HG02938 (cell line): ENCODE results near the gene MRGPRD.

Experiments used
- ATAC-seq: cut with Tn5 transposase; IDR thresholded peaks from one replicate; pipeline ENCODE4 v1.9.1; 2021; ENCODE audit warnings: mild to moderate bottlenecking, moderate library complexity; ENCODE audit not compliant: unreplicated experiment

MRGPRD gene

DNA sequence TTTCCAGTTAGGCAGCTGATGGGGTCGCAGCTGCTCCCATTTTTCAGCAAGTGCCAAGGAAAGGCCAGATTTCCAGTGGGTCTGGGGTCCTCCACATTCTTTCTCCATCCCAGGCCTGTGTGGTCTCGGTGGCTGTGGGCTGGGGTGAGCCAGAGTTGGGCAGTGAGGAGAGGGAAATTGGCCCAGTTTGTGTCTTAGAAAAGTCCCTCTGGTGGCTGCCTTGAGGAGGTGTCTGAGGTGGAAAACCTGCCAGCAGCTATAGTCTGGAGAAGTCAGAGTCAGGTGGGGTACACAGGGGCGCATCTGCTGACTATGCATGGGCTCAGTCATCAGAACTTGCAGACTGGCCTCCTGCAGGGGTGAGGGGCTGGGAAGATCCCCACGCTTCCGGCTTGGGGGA lies 30.5 kb downstream of the MRGPRD start:
- no peak for ATAC-seq

DNA sequence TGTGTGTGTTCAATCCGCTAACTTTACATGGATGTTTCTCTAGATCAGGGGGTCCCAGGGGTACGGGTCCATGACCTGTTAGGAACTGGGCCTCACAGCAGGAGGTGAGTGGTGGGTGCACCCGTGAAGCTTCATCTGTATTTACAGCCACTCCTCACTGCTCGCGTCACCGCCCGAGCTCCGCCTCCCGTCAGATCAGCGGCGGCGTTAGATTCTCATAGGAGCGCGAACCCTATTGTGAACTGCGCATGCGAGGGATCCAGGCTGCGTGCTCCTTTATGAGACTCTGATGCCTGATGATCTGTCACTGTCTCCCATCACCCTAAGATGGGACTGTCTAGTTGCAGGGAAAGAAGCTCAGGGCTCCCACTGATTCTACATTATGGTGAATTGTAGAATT lies 31.9 kb downstream of the MRGPRD start:
- ATAC-seq = no peak

DNA sequence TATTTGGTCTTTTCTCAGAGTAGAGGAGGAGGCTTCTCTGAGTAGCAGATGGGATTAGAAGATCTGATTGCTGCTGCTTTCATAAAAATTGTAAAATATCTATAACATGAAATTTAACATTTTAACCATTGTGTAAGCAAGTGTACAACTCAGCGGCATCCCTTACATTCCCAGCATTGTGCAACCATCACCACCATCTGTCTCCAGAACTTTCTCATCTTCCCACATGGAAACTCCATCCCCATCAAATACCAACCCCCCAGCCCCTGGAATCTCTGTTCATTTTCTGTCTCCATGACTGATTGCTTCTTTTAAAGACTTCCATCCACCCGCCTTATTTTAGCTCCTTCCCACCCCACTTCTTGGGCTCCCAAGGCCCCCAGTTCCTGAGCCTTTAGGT lies 32.3 kb downstream of the MRGPRD start:
- no peak for ATAC-seq

DNA sequence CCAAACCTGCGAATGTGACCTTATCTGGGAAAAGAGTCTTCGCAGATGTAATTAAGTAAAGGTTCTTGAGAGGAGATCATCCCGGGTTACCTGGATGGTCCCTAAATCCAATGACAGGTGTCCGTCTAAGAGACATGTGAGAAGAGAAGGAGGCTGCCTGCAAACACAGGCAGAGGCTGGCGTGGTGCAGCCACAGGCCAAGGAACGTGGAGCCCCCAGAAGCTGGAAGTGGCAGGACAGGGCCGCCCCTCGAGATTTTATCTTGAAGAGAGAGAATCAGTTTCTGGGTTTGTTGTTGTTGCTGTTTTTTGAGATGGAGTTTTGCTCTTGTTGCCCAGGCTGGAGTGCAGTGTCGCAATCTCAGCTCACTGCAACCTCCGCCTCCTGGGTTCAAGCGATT lies 33.6 kb downstream of the MRGPRD start:
- no peak for ATAC-seq

- no peak for ATAC-seq
Measured at GRCh38 chr11:68946416-68947090, 34.2 kb downstream of the MRGPRD start.

DNA sequence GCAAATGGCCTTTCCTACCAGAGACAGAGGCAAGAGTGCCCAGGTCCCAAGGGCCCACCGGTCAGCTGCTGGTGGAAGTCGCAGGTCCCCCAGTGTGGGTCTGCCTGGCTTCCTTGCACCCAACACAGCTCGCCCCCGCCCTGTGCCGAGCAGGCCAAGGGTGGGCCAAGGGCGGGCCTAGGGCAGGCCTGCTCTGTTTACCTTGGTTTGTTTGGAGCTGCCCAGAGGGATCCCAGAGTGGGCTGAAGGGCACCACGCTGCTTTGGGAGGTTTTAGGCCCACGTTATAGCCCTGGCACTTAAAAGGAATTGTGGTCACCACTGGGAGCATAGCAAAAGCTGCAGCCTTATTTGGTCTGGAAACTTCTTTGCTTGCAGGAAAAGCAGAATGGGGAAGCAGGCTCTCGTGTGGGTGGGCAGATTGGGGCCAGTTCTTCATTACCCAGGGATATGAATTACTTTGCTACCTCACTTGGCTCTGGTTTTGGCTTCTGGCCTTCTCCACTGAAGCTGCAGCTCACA lies 38.0 kb downstream of the MRGPRD start:
- ATAC-seq = no peak

DNA sequence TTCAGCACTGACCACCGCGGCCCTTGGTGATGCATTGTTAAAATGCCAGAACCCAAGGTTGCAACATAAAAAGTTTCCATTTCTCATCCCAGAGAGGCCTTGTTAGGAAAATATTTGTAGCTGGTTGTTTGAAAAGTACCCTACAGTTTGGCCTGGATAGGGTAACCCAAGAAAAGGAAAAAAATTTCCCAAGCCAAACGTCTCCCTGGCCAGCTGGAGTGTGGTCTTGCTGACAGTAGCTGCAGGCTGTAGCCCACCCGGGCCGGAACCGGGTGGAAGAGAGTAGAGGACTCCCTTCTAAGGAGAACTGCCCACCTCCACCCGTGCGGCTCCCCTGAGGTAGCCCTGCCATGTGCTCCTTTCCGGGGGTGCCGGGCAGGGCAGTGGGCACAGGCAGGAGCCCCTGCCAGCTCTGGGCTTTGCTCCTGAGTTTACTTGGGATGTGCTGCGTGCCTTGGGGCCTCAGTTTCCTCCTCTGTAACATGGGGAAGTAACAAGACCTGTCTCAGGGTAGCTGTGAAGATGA lies 38.6 kb downstream of the MRGPRD start:
- no peak for ATAC-seq

DNA sequence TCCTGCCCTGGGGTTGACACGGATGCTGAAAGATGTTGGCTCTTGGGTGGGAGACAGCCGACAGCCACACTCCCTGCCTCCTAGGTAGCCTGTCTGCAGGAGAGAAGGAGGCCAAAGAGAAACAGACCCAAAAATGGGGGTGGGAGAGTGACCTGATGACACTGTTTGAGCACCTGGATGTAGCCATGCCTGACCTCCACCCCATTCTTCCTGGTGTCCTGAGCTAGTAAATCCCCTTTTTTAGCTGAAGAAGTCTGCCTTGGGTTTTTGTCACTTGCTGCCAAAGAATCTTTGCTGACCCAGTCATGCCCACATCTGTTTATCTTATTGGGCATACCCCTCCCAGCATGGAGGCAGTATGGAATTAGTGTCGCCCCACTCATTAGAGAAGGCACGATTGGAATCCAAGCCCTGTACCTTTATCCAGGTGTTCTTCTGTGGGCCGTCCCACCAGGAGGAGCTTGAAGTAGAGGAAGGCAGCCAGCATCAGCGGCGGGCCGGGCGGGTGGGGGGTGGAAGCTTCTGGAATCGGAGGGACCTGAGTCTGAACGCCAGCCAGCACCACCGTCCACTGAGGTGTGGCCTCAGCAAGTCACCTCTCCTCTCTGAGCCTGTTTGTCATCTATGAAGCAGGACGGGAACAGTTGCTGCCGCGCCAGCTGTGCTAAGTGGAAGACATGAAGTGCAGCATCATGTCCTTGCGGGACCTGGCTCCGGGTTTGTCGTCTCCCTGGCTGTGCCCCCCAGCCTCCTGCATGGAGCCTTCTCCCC lies 39.3 kb downstream of the MRGPRD start:
- no peak for ATAC-seq

DNA sequence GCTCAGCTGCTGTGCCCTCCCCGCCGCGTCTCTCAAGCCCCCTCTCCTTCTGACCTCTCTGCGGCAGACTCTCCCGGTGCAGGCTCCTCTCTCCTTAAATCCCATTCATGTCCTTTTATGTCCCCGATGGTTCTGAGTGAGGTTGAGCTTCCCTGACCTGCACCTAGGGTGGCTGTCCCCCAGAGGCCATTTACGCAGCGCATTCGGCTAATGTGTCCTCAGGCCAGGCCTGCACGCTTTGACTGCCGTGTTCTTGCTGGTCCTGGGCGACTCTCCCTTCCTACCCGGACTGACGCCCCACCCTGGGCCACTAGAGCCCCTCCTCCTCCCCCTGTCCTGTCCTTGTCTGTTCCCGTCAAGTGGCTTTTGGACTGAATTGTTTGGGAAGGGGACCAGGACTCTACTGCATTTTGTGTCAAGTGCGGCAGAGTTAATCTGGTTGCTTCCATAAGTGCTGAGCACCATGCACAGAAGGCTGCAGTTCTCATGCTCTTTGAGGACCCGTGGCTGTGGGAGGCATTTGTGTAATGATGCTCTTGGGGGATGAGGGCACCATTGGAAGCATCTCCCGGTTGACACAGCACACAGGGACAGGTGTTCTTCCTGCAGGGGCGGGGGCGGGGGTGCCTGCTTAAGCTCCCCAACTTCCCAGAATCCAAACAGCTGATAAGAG lies 40.0 kb downstream of the MRGPRD start:
- no peak for ATAC-seq

GRCh38 chr11:68939583-68940555 lies 40.9 kb downstream of the MRGPRD start:
- no peak for ATAC-seq

- no peak for ATAC-seq
Measured at GRCh38 chr11:68938816-68939582, 41.8 kb downstream of the MRGPRD start.

DNA sequence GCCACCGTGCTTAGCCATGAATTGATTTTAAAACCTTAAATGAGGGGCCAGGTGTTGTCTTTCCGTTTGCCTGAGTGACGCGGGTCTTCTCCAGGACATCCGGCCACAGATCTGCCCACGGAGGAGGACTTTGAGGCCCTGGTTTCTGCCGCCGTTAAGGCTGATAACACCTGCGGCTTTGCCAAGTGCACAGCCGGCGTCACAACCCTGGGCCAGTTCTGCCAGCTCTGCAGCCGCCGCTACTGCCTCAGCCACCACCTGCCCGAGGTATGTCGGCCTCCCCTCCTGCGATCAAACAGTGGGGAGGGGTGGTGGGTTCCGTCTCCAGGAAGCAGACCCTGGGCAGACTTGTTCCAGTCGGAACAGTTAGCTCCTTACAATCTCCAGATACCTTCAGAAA lies 42.7 kb downstream of the MRGPRD start:
- ATAC-seq = no peak

- no peak for ATAC-seq
Measured at GRCh38 chr11:68936676-68937620, 43.8 kb downstream of the MRGPRD start.

DNA sequence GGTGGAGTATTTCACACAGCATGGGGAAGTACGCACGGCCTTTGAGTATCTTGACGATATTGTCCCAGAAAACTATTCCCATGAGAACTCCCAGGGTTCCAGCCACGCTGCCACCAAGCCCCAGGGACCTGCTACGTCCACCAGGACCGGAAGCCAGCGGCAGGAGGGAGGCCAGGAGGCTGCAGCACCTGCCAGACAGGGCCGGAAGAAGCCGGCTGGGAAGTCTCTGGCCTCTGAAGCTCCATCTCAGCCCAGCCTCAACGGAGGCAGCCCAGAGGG lies 44.5 kb downstream of the MRGPRD start:
- no peak for ATAC-seq

DNA sequence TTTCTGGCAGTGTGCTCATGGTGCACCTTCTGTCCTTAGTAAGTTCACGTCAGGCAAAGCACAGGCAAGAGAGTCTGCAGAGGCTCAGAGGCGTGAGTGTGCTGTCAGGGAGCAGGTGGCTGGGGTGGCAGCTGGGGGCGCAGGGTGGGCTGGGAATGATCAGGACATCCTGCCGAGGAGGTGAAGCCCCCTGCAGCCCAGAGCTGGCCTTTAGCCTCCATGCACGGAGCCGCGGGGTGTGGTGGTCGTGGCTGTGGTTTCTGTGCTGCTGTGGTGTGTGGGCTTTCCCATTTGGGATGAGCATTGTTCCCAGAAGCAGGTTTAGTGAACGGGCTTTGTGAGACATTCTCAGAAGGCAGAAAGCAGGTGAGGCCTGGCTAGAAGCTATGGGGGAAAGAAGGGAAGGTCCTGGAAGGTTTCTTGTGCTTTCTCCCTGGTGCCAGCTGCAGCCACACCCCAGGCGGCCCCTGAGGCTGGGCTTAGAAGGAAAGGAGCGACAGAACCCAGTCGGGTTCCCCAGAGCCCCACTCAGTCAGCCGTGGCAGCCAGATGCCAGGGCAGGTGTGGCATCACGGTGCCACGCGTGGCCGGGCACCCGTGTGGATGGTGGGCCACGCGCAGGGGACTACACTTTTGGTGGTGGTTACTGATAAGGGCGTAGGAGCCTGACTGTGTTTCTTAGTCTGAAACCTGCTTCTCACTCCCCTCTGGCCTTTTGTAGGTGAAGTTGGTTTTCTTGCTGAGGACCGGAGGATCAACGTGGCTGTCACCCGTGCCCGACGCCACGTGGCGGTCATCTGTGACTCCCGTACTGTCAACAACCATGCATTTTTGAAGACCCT lies 45.0 kb downstream of the MRGPRD start:
- no peak for ATAC-seq

GRCh38 chr11:68935066-68935465 lies 45.7 kb downstream of the MRGPRD start:
- no peak for ATAC-seq

DNA sequence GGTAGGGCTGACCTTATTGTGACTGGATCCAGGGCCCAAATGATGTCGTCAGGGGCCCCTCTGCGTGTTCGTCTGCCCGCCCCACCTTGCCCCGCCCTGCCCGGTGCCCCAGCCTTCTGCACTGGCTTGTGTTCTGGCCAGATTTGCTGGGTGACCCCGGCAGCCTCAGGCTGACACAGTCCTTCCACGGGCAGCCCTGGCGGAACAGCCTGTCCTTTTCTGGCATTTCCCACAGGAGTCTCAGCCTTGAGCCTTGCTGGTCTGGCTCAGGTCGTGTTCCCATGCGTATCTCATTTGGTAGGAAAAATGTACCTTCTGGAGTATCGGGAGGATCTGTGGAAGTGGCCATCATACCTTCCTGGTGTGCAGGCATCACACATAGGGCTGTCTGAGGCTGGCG lies 46.1 kb downstream of the MRGPRD start:
- ATAC-seq = no peak

DNA sequence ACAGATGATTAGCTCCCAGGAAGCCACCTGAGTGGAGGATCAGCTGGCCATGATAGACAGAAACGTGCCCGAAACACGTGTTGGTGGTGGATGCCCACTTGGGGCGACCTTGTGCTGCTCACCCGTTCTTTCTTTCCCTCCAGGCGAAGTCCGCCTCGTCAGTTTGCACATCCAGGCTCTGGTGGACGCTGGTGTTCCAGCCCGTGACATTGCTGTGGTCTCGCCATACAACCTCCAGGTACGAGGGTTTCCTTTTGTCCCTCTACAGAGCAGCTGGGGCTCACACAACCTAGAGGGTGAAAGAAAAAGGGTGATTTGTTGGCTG lies 46.5 kb downstream of the MRGPRD start:
- ATAC-seq = no peak
